ENCODE results near the gene ZMAT2. TPM values are rescaled to one million over a fixed set of nuclear protein-coding genes. Genes with fewer than 3 reads are reported as not detected.
A peak's percentile ranks its signal among the peaks of the same experiment; 100 is the strongest.
"Not testable (repeated sequence)": the region's sequence is repeated elsewhere in the genome, so short reads cannot be mapped to it uniquely, and the experiment has no call there.

The ZMAT2 gene
- polyA plus RNA-seq (2013, experiment 1 of 2), result 47.7 TPM
- 49.3 TPM for polyA plus RNA-seq (2013, experiment 2 of 2)

DNA sequence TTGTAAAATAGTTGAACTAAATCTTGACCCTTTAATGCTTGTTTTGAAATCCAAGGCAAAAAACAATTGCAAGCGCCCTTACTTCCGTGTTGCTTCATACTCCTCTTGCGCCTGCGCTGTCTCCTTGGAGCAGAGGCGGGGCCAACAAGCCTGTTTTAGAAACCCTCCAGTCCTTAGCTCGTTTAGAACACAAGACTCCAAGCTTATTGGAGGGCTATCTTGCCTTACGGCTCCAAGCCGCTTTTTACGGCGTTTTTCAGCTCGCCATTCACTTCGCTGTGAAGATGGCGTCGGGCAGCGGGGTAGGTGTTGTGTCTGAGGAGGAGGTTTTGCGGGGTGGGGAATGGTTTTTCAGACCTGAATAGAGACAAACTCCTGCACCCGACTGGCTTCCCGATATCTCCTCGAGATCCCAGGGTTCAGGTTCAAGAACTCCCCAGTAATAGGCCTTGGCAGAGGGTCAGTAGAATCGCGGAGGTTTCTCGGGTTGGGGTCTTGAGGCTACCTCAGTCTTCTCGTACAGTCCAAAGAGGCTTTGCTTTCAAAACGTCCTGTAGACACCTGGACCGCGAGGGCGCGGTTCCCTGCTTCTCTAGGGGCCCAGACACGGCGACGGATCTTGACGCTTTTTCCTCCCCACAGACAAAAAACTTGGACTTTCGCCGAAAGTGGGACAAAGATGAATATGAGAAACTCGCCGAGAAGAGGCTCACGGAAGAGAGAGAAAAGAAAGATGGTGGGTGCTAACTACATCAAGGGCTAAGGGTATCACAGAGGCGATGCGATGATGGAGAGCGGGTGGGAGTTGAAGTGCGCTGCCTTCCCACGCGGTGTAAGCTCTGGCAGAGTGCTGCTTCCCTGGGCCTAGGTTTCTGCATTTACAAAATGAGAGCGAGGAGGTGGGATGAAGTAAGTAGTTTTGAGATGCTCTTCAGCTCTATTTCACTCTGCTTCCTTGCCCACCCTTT is at the start of gene ZMAT2:
Gene ZMAT2 (plus strand): TSS at position 271 of the 968 bp plus-strand sequence. CDS start 14 bp downstream, at position 285.
- H3K4me3 ChIP-seq (ENCODE audit: insufficient read depth in 1 of 2, low read depth in 1 of 2, low read length in 2 of 2), result peak within 1 kb of the TSS; percentile 72 to 98
- no peaks in the 10 kb centered on the region for H3K27me3 ChIP-seq (ENCODE audit: control insufficient read depth in 1 of 2, insufficient read depth in 1 of 2, low read length in 2 of 2)
- H3K9me3 ChIP-seq (ENCODE audit: control insufficient read depth, low read length), result no peaks in the 10 kb centered on the region
- WGBS, result 4% methylated on average over 42 of the region's 44 CpGs
- no peak within 1 kb of the TSS for H4K91ac ChIP-seq (ENCODE audit: low read length)
- H2BK15ac ChIP-seq (ENCODE audit: low read depth, poor library complexity, severe bottlenecking), result no peak within 1 kb of the TSS
- peak within 1 kb of the TSS; percentile 36 for H3K27ac ChIP-seq (ENCODE audit: low read length, poor library complexity, severe bottlenecking)
- H3K14ac ChIP-seq (ENCODE audit: low read length in 2 of 2), result no peak within 1 kb of the TSS
- H2BK120ac ChIP-seq (ENCODE audit: low read depth, low read length), result no peak within 1 kb of the TSS
- peak within 1 kb of the TSS in 1 of 2 experiments; percentile 53 for H3K4ac ChIP-seq (ENCODE audit: low read depth in 1 of 2, low read length in 2 of 2)
- peaks cover 2% of the 10 kb centered on the region for H3K4me1 ChIP-seq (ENCODE audit: control insufficient read depth, insufficient read depth, low read depth, low read length)
- H3K79me1 ChIP-seq (replicated peaks; ENCODE audit: low read length, poor library complexity, severe bottlenecking), result peaks cover 30% of the 10 kb centered on the region
- peak within 1 kb of the TSS; percentile 98 for H3K9ac ChIP-seq (ENCODE audit: low read length)
- H2AFZ ChIP-seq (ENCODE audit: low read depth, low read length), result no peak within 1 kb of the TSS
- H3K4me2 ChIP-seq (ENCODE audit: low read length, poor library complexity, severe bottlenecking), result peak within 1 kb of the TSS; percentile 81
- no peak within 1 kb of the TSS for H2BK5ac ChIP-seq (ENCODE audit: low read depth, low read length, poor library complexity, severe bottlenecking)
- peak within 1 kb of the TSS; percentile 30 for H4K8ac ChIP-seq (ENCODE audit: low read length)
- H3K18ac ChIP-seq (ENCODE audit: low read depth in 1 of 2, low read length in 2 of 2), result no peak within 1 kb of the TSS
- H2BK12ac ChIP-seq (ENCODE audit: low read length in 2 of 2), result peak within 1 kb of the TSS in 1 of 2 experiments; percentile 2
- H3K23ac ChIP-seq (ENCODE audit: low read length in 2 of 2), result no peak within 1 kb of the TSS
- DNase-seq, result peak; percentile 99
- H3K36me3 ChIP-seq (ENCODE audit: control insufficient read depth in 1 of 2, insufficient read depth in 2 of 2, low read depth in 1 of 2, low read length in 2 of 2), result peaks cover 31 to 91% of the 10 kb centered on the region in 2 experiments
- no peak within 1 kb of the TSS for H2AK5ac ChIP-seq (ENCODE audit: low read length, severe bottlenecking)

GRCh38 chr5:140658870-140659269 is 41.4 kb upstream of the ZMAT2 start:
- Histone ChIP-seq H3K4me1 (ENCODE audit: control insufficient read depth, insufficient read depth, low read depth, low read length) (peaks cover under 1% of the 10 kb centered on the region), H3K4ac (ENCODE audit: low read depth in 1 of 2, low read length in 2 of 2) (no peak overlapping the region), H2BK12ac (ENCODE audit: low read length in 2 of 2) (no peak overlapping the region), H4K8ac (ENCODE audit: low read length) (no peak overlapping the region), H3K4me3 (ENCODE audit: insufficient read depth in 1 of 2, low read depth in 1 of 2, low read length in 2 of 2) (no peak overlapping the region), H3K9me3 (ENCODE audit: control insufficient read depth, low read length) (no peaks in the 10 kb centered on the region), H2AFZ (ENCODE audit: low read depth, low read length) (no peak overlapping the region), H3K27ac (ENCODE audit: low read length, poor library complexity, severe bottlenecking) (no peak overlapping the region), H3K27me3 (ENCODE audit: control insufficient read depth in 1 of 2, insufficient read depth in 1 of 2, low read length in 2 of 2) (no peaks in the 10 kb centered on the region), H2BK120ac (ENCODE audit: low read depth, low read length) (no peak overlapping the region), H3K36me3 (ENCODE audit: control insufficient read depth in 1 of 2, insufficient read depth in 2 of 2, low read depth in 1 of 2, low read length in 2 of 2) (peaks cover 66 to 94% of the 10 kb centered on the region in 2 experiments), H3K9ac (ENCODE audit: low read length) (no peak overlapping the region), H4K91ac (ENCODE audit: low read length) (no peak overlapping the region), H2AK5ac (ENCODE audit: low read length, severe bottlenecking) (no peak overlapping the region), H3K4me2 (ENCODE audit: low read length, poor library complexity, severe bottlenecking) (no peak overlapping the region), H3K18ac (ENCODE audit: low read depth in 1 of 2, low read length in 2 of 2) (no peak overlapping the region), H3K79me1 (replicated peaks; ENCODE audit: low read length, poor library complexity, severe bottlenecking) (peaks cover 22% of the 10 kb centered on the region), H3K23ac (ENCODE audit: low read length in 2 of 2) (no peak overlapping the region), H3K14ac (ENCODE audit: low read length in 2 of 2) (no peak overlapping the region), H2BK5ac (ENCODE audit: low read depth, low read length, poor library complexity, severe bottlenecking) (no peak overlapping the region), H2BK15ac (ENCODE audit: low read depth, poor library complexity, severe bottlenecking) (no peak overlapping the region)
- WGBS, result 98% methylated on average over 17 of the region's 17 CpGs
- DNase-seq, result no peak

DNA sequence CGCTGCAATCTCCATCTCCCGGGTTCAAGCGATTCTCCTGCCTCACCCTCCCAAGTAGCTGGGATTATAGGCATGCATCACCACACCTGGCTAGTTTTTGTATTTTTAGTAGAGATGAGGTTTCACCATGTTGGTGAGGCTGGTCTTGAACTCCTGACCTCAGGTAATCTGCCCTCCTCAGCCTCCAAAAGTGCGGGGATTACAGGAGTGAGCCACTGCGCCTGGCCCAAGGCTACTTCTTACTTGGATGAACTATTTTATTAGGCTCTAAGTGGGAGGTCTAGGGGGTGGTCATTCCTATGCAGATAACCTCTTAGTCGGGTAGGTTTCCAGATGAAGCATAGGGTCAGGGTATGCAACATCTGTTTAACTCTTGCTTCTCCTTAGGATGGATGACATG is 39.9 kb upstream of the ZMAT2 start:
- not testable (repeated sequence) for H3K23ac ChIP-seq (ENCODE audit: low read length in 2 of 2); H3K27ac ChIP-seq (ENCODE audit: low read length, poor library complexity, severe bottlenecking); H3K14ac ChIP-seq (ENCODE audit: low read length in 2 of 2); H2BK120ac ChIP-seq (ENCODE audit: low read depth, low read length); H2BK5ac ChIP-seq (ENCODE audit: low read depth, low read length, poor library complexity, severe bottlenecking); H3K27me3 ChIP-seq (ENCODE audit: control insufficient read depth in 1 of 2, insufficient read depth in 1 of 2, low read length in 2 of 2); DNase-seq; H2AFZ ChIP-seq (ENCODE audit: low read depth, low read length); H3K4ac ChIP-seq (ENCODE audit: low read depth in 1 of 2, low read length in 2 of 2); H3K4me3 ChIP-seq (ENCODE audit: insufficient read depth in 1 of 2, low read depth in 1 of 2, low read length in 2 of 2); H3K4me1 ChIP-seq (ENCODE audit: control insufficient read depth, insufficient read depth, low read depth, low read length); H4K8ac ChIP-seq (ENCODE audit: low read length); H3K9me3 ChIP-seq (ENCODE audit: control insufficient read depth, low read length); H3K4me2 ChIP-seq (ENCODE audit: low read length, poor library complexity, severe bottlenecking); H2BK12ac ChIP-seq (ENCODE audit: low read length in 2 of 2); H2AK5ac ChIP-seq (ENCODE audit: low read length, severe bottlenecking); H2BK15ac ChIP-seq (ENCODE audit: low read depth, poor library complexity, severe bottlenecking); H3K9ac ChIP-seq (ENCODE audit: low read length); H4K91ac ChIP-seq (ENCODE audit: low read length); H3K18ac ChIP-seq (ENCODE audit: low read depth in 1 of 2, low read length in 2 of 2)
- Histone ChIP-seq H3K79me1 (replicated peaks; ENCODE audit: low read length, poor library complexity, severe bottlenecking) (peaks cover 20% of the 10 kb centered on the region), H3K36me3 (ENCODE audit: control insufficient read depth in 1 of 2, insufficient read depth in 2 of 2, low read depth in 1 of 2, low read length in 2 of 2) (peaks cover 59 to 79% of the 10 kb centered on the region in 2 experiments)
- WGBS, result 95% methylated on average over 3 of the region's 6 CpGs

DNA sequence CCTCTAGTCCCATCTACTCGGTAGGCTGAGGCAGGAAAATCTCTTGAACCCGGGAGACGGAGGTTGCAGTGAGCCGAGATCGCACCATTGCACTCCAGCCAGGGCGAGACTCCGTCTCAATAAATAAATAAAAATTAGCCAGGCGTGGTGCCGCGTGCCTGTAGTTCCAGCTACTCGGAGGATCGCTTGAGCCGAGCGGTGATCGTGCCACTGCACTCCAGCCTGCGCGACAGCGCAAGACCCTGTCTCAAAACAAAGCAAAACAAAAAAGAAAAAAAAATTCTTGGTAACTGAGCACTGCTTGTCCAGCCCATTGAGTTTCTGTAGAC is 36.3 kb upstream of the ZMAT2 start:
- H3K18ac ChIP-seq (ENCODE audit: low read depth in 1 of 2, low read length in 2 of 2), result peak overlapping the region; percentile 67 to 80
- H4K91ac ChIP-seq (ENCODE audit: low read length), result no peak overlapping the region
- peaks cover 43 to 72% of the 10 kb centered on the region in 2 experiments for H3K36me3 ChIP-seq (ENCODE audit: control insufficient read depth in 1 of 2, insufficient read depth in 2 of 2, low read depth in 1 of 2, low read length in 2 of 2)
- peak overlapping the region; percentile 91 for H3K9ac ChIP-seq (ENCODE audit: low read length)
- peaks cover 17% of the 10 kb centered on the region for H3K79me1 ChIP-seq (replicated peaks; ENCODE audit: low read length, poor library complexity, severe bottlenecking)
- H3K4me2 ChIP-seq (ENCODE audit: low read length, poor library complexity, severe bottlenecking), result peak overlapping the region; percentile 69
- H3K27me3 ChIP-seq (ENCODE audit: control insufficient read depth in 1 of 2, insufficient read depth in 1 of 2, low read length in 2 of 2), result no peaks in the 10 kb centered on the region
- no peak overlapping the region for H3K23ac ChIP-seq (ENCODE audit: low read length in 2 of 2)
- H3K14ac ChIP-seq (ENCODE audit: low read length in 2 of 2), result no peak overlapping the region
- no peaks in the 10 kb centered on the region for H3K9me3 ChIP-seq (ENCODE audit: control insufficient read depth, low read length)
- DNase-seq, result no peak
- peak overlapping the region; percentile 66 for H2AFZ ChIP-seq (ENCODE audit: low read depth, low read length)
- no peak overlapping the region for H2BK120ac ChIP-seq (ENCODE audit: low read depth, low read length)
- peak overlapping the region; percentile 78 for H4K8ac ChIP-seq (ENCODE audit: low read length)
- peak overlapping the region; percentile 87 for H3K27ac ChIP-seq (ENCODE audit: low read length, poor library complexity, severe bottlenecking)
- peak overlapping the region in 1 of 2 experiments; percentile 94 for H3K4ac ChIP-seq (ENCODE audit: low read depth in 1 of 2, low read length in 2 of 2)
- peak overlapping the region; percentile 53 for H2BK5ac ChIP-seq (ENCODE audit: low read depth, low read length, poor library complexity, severe bottlenecking)
- H2AK5ac ChIP-seq (ENCODE audit: low read length, severe bottlenecking), result no peak overlapping the region
- no peak overlapping the region for H2BK12ac ChIP-seq (ENCODE audit: low read length in 2 of 2)
- H3K4me1 ChIP-seq (ENCODE audit: control insufficient read depth, insufficient read depth, low read depth, low read length), result peaks cover 9% of the 10 kb centered on the region
- peak overlapping the region; percentile 85 to 88 for H3K4me3 ChIP-seq (ENCODE audit: insufficient read depth in 1 of 2, low read depth in 1 of 2, low read length in 2 of 2)
- 62% methylated on average over 18 of the region's 18 CpGs for WGBS
- H2BK15ac ChIP-seq (ENCODE audit: low read depth, poor library complexity, severe bottlenecking), result no peak overlapping the region

All from mesenchymal stem cell (in vitro differentiated cells and primary cell).